GM12878 (cell line): ENCODE data around the gene PLPPR2. TPM values are rescaled to one million over a fixed set of nuclear protein-coding genes. Genes with fewer than 3 reads are reported as not detected.
A peak's percentile ranks its signal among the peaks of the same experiment; 100 is the strongest.

Experiments
- CTCF ChIP-seq, 3 experiments: IDR thresholded peaks in 2 of 3; conservative IDR thresholded peaks in 1 of 3; 2 replicates each; pipeline ENCODE4 v1.5.1; 2011; ENCODE audit warnings: low read depth in 3 of 3, low read length in 3 of 3, mild to moderate bottlenecking in 3 of 3, control low read depth in 2 of 3, moderate library complexity in 2 of 3, inconsistent platforms in 1 of 3, mixed read lengths in 1 of 3; ENCODE audit not compliant: control insufficient read depth in 2 of 3, insufficient read depth in 1 of 3; ENCODE audit errors: extremely low read depth in 1 of 3
- FOS ChIP-seq: IDR thresholded peaks from 3 replicates; pipeline ENCODE4 v1.6.1; 2011; ENCODE audit warnings: borderline replicate concordance; ENCODE audit not compliant: insufficient read length; ENCODE audit errors: extremely low read depth
- HCFC1 ChIP-seq: fragments of 150-350 bp; IDR thresholded peaks from 2 replicates; pipeline ENCODE4 v1.6.1; 2014; ENCODE audit warnings: low read length
- RUNX3 ChIP-seq: IDR thresholded peaks from 2 replicates; pipeline ENCODE4 v1.6.1; 2012; ENCODE audit warnings: low read length, inconsistent platforms
- SIN3A ChIP-seq: IDR thresholded peaks from 2 replicates; pipeline ENCODE4 v1.6.1; 2012; ENCODE audit warnings: low read depth, low read length, improper control_type of control experiment
- SRF ChIP-seq, 2 experiments: IDR thresholded peaks; 2 replicates each; pipeline ENCODE4 v1.6.1; 2011; ENCODE audit warnings: low read depth in 2 of 2, low read length in 2 of 2, mild to moderate bottlenecking in 1 of 2, moderate library complexity in 1 of 2
- STAT1 ChIP-seq: fragments of 450-650 bp; conservative IDR thresholded peaks from 2 replicates; pipeline ENCODE4 v1.6.1; 2014; ENCODE audit warnings: antibody characterized with exemption, mild to moderate bottlenecking
- SUPT20H ChIP-seq: IDR thresholded peaks from 2 replicates; pipeline ENCODE4 v1.6.1; 2011; ENCODE audit warnings: low read depth, mild to moderate bottlenecking, low read length, moderate library complexity, borderline replicate concordance; ENCODE audit not compliant: control insufficient read depth
- YY1 ChIP-seq: IDR thresholded peaks from 2 replicates; pipeline ENCODE4 v1.6.1; 2011; ENCODE audit warnings: low read depth, mild to moderate bottlenecking, low read length
- polyA plus RNA-seq, 11 experiments: library from polyadenylated mRNA; depleted of rRNA in 4 of 11; unstranded in 6 of 11; stranded (reverse) in 5 of 11; fragments of >200 nt; fragmentation: Nextera tagmentation in 4 of 11; fragmentation: Illumina TruSeq in 1 of 11; extraction: Ambion mirVana in 4 of 11; extraction: Trizol in 1 of 11; gene quantifications; 1 replicate in 1 of 11; 2 replicates in 10 of 11; pipeline versions ENCODE4 v1.2.1 to v1.2.3, GENCODE V29; 2011 to 2016; ENCODE audit warnings: inconsistent platforms in 2 of 11, missing spikeins in 2 of 11, low read depth in 1 of 11
- total RNA-seq, 4 experiments: library from RNA; depleted of rRNA in 3 of 4; stranded (reverse); fragments of >200 nt in 3 of 4; fragmentation: Illumina TruSeq in 1 of 4; extraction: Trizol in 1 of 4; gene quantifications; 2 replicates each; pipeline versions ENCODE4 v1.2.1 to v1.2.3, GENCODE V29; 2013 to 2021
- TF ChIP-seq, protein P1 (sequence below): fragments of 450-650 bp; IDR thresholded peaks from 2 replicates; pipeline ENCODE4 v1.6.1; 2017; ENCODE audit warnings: mild to moderate bottlenecking, moderate library complexity

PLPPR2 gene
- total and polyA plus RNA-seq, 10 of the 15 experiments (the other 5 are each of a cell fraction or from before 2014, with no cell fraction given), result 0.09 to 2.8 (median 0.70) TPM

DNA sequence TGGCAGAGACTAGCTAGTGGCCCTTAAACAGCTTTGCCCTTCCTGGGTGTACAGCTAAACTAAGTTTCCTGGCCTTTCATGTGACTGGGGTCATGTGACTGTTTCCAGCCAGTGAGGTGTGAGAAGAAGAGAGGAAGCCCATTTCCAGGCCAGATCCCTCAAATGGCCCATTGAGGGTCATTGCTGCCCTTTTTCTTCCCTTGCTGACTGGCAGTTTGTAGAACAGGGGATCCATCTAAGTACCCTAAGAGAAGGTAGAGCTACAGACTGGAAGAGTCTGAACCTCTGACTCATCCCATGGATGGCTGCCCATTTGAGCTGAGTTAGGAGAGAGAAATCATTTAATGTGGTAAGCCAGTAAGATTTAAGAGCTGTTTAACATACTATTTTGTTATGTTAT lies 22.0 kb downstream of the PLPPR2 start (continued):
- TF ChIP-seq SRF (IDR thresholded peaks at IDR 0.05; ENCODE audit: low read depth in 2 of 2, low read length in 2 of 2) (peak in 1 of 2 experiments; percentile 59; a peak in 2 of 4 replicates), HCFC1 (no peak), STAT1 (no peak), SIN3A (peak; percentile 65; the same call in 1 of the 2 replicates), FOS (peak; percentile 34), CTCF (IDR thresholded peaks at IDR 0.05 in 2 of 3, conservative IDR thresholded peaks at IDR 0.05 in 1 of 3; ENCODE audit: control insufficient read depth in 2 of 3, extremely low read depth in 1 of 3, insufficient read depth in 1 of 3, low read depth in 3 of 3, low read length in 3 of 3) (no peak), YY1 (0 out of 2 replicates have a peak, but pooled peaks have one; percentile 15), RUNX3 (peak; percentile 42), SUPT20H (no peak)
- TF ChIP-seq, protein P1, sequence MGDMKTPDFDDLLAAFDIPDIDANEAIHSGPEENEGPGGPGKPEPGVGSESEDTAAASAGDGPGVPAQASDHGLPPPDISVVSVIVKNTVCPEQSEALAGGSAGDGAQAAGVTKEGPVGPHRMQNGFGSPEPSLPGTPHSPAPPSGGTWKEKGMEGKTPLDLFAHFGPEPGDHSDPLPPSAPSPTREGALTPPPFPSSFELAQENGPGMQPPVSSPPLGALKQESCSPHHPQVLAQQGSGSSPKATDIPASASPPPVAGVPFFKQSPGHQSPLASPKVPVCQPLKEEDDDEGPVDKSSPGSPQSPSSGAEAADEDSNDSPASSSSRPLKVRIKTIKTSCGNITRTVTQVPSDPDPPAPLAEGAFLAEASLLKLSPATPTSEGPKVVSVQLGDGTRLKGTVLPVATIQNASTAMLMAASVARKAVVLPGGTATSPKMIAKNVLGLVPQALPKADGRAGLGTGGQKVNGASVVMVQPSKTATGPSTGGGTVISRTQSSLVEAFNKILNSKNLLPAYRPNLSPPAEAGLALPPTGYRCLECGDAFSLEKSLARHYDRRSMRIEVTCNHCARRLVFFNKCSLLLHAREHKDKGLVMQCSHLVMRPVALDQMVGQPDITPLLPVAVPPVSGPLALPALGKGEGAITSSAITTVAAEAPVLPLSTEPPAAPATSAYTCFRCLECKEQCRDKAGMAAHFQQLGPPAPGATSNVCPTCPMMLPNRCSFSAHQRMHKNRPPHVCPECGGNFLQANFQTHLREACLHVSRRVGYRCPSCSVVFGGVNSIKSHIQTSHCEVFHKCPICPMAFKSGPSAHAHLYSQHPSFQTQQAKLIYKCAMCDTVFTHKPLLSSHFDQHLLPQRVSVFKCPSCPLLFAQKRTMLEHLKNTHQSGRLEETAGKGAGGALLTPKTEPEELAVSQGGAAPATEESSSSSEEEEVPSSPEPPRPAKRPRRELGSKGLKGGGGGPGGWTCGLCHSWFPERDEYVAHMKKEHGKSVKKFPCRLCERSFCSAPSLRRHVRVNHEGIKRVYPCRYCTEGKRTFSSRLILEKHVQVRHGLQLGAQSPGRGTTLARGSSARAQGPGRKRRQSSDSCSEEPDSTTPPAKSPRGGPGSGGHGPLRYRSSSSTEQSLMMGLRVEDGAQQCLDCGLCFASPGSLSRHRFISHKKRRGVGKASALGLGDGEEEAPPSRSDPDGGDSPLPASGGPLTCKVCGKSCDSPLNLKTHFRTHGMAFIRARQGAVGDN, result peak; percentile 70; the same call in 1 of the 2 replicates
- TF ChIP-seq, all 136 proteins: peak for 16
